ENCODE results near the gene SNRNP70. TPM values are rescaled to one million over a fixed set of nuclear protein-coding genes. Genes with fewer than 3 reads are reported as not detected.

The SNRNP70 gene
- total and polyA plus RNA-seq, 2 experiments from 2014 or later, result 243 to 361 TPM

DNA sequence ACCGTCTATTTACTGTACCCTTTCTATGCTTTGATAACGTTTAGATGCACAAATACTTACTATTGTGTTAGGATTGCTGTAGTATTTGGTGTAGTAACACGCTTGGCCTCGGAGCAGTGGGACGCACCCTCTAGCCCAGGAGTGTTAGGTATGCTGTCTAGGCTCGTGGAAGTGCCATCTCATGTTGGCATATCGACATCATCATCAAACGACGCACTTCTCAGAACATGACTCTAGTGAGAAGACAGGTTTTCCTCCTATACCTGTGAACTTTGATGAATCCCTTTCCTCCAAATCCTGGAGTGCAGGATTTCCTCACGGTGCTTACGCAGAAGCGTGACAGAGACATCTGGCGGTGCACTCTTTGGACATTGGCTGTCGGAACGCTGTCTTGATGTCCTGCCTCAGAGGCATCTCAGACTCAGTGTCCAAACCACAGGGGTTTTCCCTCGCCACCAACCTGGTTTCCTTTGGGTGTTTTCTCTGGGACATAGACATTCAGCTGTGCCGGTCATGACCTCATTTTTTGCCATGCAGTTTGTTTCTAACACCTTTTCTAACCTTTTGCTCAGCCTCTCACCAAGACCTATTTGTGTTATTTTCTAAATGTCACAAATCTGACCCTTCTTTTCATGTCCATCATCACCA lies 6.3 kb downstream of the SNRNP70 start:
- H3K9me2 ChIP-seq (ENCODE audit: insufficient read depth), result no peaks in the 10 kb centered on the region
- H3K27me3 ChIP-seq (ENCODE audit: insufficient read depth), result no peaks in the 10 kb centered on the region
- peaks cover 41% of the 10 kb centered on the region for H3K36me3 ChIP-seq (ENCODE audit: insufficient read depth)
- no peak for DNase-seq (ENCODE audit: low spot score)
- H3K79me2 ChIP-seq (replicated peaks; ENCODE audit: insufficient read depth), result peaks cover 90% of the 10 kb centered on the region
- H3K27ac ChIP-seq (ENCODE audit: low read depth), result no peak overlapping the region
- H3K4me2 ChIP-seq, result no peak overlapping the region
- H3K4me3 Mint-ChIP-seq, result no peak overlapping the region
- no peak overlapping the region for H2AFZ ChIP-seq
- TF ChIP-seq ZNF331 (CRISPR knock-in tag; IDR thresholded peaks at IDR 0.05; ENCODE audit: low read depth) (no peak), ZNF114 (CRISPR knock-in tag; IDR thresholded peaks at IDR 0.05) (no peak), CREB1 (CRISPR knock-in tag; IDR thresholded peaks at IDR 0.05; ENCODE audit: low read depth) (no peak), ETS1 (IDR thresholded peaks at IDR 0.05) (no peak), REST (IDR thresholded peaks at IDR 0.05; ENCODE audit: unreplicated experiment) (no peak), STAT1 (IDR thresholded peaks at IDR 0.05; ENCODE audit: unreplicated experiment) (no peak), JUNB (IDR thresholded peaks at IDR 0.05; ENCODE audit: unreplicated experiment) (no peak), EZH2phosphoT487 (IDR thresholded peaks at IDR 0.05; ENCODE audit: unreplicated experiment) (no peak), NANOG (IDR thresholded peaks at IDR 0.05; ENCODE audit: borderline replicate concordance) (no peak), EZH2 (IDR thresholded peaks at IDR 0.05; ENCODE audit: low read depth, unreplicated experiment) (no peak)
- TF ChIP-seq, protein P1, sequence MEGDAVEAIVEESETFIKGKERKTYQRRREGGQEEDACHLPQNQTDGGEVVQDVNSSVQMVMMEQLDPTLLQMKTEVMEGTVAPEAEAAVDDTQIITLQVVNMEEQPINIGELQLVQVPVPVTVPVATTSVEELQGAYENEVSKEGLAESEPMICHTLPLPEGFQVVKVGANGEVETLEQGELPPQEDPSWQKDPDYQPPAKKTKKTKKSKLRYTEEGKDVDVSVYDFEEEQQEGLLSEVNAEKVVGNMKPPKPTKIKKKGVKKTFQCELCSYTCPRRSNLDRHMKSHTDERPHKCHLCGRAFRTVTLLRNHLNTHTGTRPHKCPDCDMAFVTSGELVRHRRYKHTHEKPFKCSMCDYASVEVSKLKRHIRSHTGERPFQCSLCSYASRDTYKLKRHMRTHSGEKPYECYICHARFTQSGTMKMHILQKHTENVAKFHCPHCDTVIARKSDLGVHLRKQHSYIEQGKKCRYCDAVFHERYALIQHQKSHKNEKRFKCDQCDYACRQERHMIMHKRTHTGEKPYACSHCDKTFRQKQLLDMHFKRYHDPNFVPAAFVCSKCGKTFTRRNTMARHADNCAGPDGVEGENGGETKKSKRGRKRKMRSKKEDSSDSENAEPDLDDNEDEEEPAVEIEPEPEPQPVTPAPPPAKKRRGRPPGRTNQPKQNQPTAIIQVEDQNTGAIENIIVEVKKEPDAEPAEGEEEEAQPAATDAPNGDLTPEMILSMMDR (conservative IDR thresholded peaks at IDR 0.05; ENCODE audit: low read depth in 2 of 2), result no peak
- peaks cover 4% of the 10 kb centered on the region for H3K27me3 Mint-ChIP-seq (ENCODE audit: insufficient read depth, low read depth, poor library complexity)
- peaks cover 88% of the 10 kb centered on the region for H3K36me3 Mint-ChIP-seq (ENCODE audit: low read depth)
- H3K4me1 Mint-ChIP-seq, result peaks cover 7% of the 10 kb centered on the region
- peaks cover 3% of the 10 kb centered on the region for H3K4me1 ChIP-seq (ENCODE audit: insufficient read depth)
- H4K20me1 ChIP-seq (replicated peaks; ENCODE audit: insufficient read depth), result peaks cover 56% of the 10 kb centered on the region
- no peak overlapping the region for H3K27ac Mint-ChIP-seq
- no peak overlapping the region for H3K4me3 ChIP-seq
- peaks cover 48% of the 10 kb centered on the region for H3F3A ChIP-seq (replicated peaks; ENCODE audit: low read depth)
- no peak for ATAC-seq
- no peaks in the 10 kb centered on the region for H3K9me3 Mint-ChIP-seq

Data from GM23338 (cell line).